Skin epidermis (tissue), 12 donors: ENCODE measurements around the gene ATOSA.

Experiments used
- H3K27ac ChIP-seq, 21 experiments: fragments of 200-600 bp; sonication (generic) in 11 of 21; one replicate each; pipeline ENCODE4 v1.5.0; 2020; ENCODE audit warnings: mild to moderate bottlenecking in 3 of 21, inconsistent platforms in 2 of 21, moderate library complexity in 2 of 21
- H3K4me3 ChIP-seq, 7 experiments: fragments of 200-600 bp; sonication (generic) in 2 of 7; one replicate each; pipeline ENCODE4 v1.5.0; 2020; ENCODE audit warnings: inconsistent platforms in 2 of 7, mild to moderate bottlenecking in 2 of 7, moderate library complexity in 1 of 7

The ATOSA gene, protein sequence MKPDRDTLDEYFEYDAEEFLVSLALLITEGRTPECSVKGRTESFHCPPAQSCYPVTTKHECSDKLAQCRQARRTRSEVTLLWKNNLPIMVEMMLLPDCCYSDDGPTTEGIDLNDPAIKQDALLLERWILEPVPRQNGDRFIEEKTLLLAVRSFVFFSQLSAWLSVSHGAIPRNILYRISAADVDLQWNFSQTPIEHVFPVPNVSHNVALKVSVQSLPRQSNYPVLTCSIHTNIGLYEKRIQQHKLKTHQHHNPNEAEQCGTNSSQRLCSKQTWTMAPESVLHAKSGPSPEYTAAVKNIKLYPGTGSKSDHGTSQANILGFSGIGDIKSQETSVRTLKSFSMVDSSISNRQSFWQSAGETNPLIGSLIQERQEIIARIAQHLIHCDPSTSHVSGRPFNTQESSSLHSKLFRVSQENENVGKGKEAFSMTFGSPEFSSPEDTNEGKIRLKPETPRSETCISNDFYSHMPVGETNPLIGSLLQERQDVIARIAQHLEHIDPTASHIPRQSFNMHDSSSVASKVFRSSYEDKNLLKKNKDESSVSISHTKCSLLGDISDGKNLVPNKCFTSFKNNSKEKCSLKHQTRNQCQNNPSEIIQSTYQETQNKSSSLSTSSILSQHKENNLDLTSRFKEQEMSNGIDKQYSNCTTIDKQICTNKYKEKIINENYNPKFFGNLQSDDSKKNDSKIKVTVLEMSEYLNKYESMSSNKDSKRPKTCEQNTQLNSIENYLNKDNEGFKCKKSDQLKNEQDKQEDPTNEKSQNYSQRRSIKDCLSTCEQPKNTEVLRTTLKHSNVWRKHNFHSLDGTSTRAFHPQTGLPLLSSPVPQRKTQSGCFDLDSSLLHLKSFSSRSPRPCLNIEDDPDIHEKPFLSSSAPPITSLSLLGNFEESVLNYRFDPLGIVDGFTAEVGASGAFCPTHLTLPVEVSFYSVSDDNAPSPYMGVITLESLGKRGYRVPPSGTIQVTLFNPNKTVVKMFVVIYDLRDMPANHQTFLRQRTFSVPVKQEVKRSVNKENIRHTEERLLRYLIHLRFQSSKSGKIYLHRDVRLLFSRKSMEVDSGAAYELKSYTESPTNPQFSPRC

GRCh38 chr15:52679232-52680040 lies at the start of gene ATOSA:
ATOSA (minus strand) TSS chr15:52679388; CDS start chr15:52678021, 1,367 bp downstream.
- H3K27ac ChIP-seq, result peak within 1 kb of the TSS; percentile 83 to 100 (median 96)
- peak within 1 kb of the TSS; percentile 57 to 98 (median 88) for H3K4me3 ChIP-seq

GRCh38 chr15:52728899-52729298 lies 49.7 kb upstream of the ATOSA start:
- H3K27ac ChIP-seq, result peak overlapping the region in 2 of 21 experiments; percentile 8 to 55
- H3K4me3 ChIP-seq, result no peak overlapping the region

DNA sequence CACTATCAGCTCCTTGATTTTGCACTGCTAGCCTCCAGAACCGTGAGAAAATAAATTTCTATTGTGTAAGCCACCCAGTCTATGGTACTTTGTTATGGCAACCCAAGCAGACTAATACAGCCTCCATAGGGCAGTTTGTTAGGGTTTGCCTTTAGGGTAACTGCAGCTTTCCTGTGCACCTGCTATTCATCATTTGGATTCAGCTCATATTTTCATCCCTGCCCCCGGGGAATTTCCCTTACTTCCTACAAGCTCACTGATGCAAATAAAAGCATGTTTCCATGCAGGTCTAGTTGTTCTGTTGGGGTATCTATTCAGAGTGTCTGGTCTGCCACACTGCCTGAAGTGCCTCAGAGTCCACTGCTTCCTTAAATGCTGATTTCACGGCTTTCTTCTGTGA lies 48.6 kb upstream of the ATOSA start:
- Histone ChIP-seq H3K4me3 (no peak overlapping the region), H3K27ac (no peak overlapping the region)

GRCh38 chr15:52726195-52726594 lies 47.0 kb upstream of the ATOSA start:
- Histone ChIP-seq H3K27ac (no peak overlapping the region), H3K4me3 (no peak overlapping the region)

DNA sequence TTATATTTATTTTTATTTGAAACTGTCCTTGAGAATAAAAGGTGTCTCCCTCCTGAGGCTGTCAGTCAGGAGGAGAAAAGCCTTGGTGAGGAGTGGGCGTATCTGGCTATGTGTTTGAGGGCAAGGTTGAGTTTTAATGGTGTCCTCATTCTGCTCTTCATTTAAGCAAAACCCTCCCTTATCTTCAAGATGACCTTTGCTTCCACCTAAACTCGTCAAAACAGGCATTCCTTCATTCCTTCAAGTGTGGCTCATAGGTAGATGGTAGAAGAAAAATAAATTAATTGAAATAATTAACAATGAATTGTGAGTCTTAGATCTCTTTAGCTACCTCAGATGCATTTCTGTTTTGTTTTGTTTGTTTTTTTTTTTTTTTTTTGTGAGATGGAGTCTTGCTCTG lies 39.4 kb upstream of the ATOSA start:
- no peak overlapping the region for H3K27ac ChIP-seq
- H3K4me3 ChIP-seq, result no peak overlapping the region

DNA sequence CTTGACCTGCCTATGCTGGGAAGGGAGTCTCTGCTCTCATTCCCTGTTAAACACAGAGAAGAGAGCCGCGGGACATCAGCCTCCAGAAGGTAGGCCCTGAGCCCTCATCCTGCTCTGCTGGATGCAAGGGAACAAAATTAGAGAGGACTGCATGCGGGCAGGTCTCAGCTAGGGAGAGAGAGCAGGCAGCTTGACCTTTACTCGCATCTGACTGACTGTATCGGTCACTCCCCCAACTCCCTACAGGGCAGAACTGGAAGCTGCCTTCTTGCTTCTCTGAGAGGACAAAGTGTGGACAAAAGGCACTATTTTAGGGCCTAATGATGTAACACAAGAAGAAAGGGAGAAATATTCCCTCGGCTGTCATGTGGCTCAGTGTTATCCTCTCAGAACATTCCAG lies 38.7 kb upstream of the ATOSA start:
- H3K4me3 ChIP-seq, result no peak overlapping the region
- no peak overlapping the region for H3K27ac ChIP-seq

DNA sequence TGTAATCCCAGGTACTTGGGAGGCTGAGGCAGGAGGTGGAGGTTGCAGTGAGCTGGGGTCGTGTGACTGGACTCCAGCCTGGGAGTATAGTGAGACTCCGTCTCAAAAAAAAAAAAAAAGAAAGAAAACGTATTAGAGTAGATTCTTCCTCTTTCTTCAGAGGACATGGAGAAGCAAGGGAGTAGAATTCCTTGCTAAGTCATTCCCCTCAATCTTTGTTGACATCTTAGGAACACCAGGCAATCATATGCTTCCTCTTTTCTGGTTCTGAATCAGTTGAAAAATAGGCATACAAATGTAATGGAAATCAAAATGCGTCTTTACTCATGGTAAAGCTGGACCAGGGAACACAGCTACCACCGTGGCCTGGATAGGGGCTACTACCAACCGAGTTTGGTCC lies 38.3 kb upstream of the ATOSA start:
- no peak overlapping the region for H3K4me3 ChIP-seq
- H3K27ac ChIP-seq, result no peak overlapping the region

DNA sequence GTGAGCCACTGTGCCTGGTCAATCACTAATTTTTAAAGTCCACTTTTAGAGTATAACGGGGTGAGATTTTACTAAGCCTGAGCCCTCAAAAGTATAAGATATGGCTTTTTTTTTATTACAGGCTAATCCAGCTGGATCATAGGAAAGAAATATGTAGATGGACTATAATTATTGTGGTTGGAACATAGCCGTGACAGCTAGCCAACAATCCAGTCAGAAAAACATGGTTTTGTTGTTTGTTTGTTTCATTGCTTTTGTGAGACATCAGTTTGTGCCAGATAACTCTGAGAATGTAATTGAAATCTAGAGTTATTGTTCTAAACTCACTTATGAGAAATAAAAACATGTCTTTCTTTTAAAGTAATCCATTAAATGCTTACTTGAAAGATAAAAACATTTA lies 37.3 kb upstream of the ATOSA start:
- no peak overlapping the region for H3K4me3 ChIP-seq
- no peak overlapping the region for H3K27ac ChIP-seq

DNA sequence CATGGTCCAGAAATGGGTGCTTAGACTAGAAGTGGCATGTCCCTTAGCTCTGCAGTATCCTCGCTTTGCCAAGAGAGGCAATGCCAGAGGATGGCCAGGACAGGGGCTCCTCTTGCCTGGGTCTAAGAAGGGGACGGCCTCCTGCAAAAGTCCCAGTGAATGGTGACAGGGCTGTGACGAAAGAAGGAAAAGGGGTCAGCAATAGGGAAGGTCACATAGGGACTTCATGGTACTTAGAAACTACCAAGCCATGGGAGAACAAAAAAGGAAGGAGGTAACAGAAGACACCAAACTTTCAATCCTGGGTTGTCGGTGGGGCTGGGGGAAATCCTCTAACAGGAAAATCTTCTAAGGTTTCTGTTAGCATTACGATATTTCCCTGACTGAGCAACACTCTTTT lies 36.2 kb upstream of the ATOSA start:
- Histone ChIP-seq H3K4me3 (no peak overlapping the region), H3K27ac (no peak overlapping the region)

- no peak overlapping the region for H3K27ac ChIP-seq
- no peak overlapping the region for H3K4me3 ChIP-seq
These were observed 35.8 kb upstream of the ATOSA start for GRCh38 chr15:52714968-52715367.

- Histone ChIP-seq H3K27ac (peak overlapping the region in 2 of 21 experiments; percentile 56 to 77), H3K4me3 (no peak overlapping the region)
These were observed 31.7 kb upstream of the ATOSA start for GRCh38 chr15:52710708-52711389.

DNA sequence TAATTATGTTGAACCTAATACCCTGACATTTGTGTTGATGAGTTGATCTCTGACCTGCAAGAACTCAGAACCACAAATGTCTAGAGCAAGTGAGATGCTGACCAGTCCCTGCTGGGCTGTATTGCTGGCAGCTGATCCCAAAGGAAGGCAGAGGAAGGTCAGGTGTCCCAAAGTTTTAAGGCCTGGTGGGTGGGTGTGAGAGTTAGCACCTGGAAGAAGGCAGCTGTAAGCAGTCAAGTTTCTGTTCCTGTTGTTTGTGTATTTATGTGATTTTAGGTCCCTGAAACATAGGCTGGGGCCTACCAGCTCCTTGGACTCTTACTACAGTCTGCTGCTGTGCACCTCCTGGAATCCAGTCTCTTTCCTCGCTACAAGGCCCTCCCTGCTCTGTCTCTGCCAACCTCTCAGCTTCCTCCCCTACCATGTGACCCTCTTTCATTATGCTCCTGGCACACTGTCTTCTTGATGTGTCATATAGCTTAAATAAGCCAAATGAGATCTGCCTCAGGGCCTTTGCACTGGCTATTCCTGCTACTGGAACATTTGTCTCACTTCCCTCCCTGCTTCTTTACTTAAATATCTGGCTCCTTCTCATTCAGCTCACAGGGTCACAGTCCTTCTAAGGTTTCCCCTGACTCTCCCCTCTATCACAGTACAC lies 31.0 kb upstream of the ATOSA start:
- Histone ChIP-seq H3K4me3 (no peak overlapping the region), H3K27ac (peak overlapping the region in 11 of 21 experiments; percentile 27 to 77 (median 62))

GRCh38 chr15:52709187-52709981 lies 30.2 kb upstream of the ATOSA start:
- H3K4me3 ChIP-seq, result peak overlapping the region in 2 of 7 experiments; percentile 2 to 32
- peak overlapping the region in 7 of 21 experiments; percentile 27 to 77 (median 73) for H3K27ac ChIP-seq

GRCh38 chr15:52706091-52706490 lies 26.9 kb upstream of the ATOSA start:
- H3K27ac ChIP-seq, result no peak overlapping the region
- H3K4me3 ChIP-seq, result no peak overlapping the region

GRCh38 chr15:52702390-52702789 lies 23.2 kb upstream of the ATOSA start:
- Histone ChIP-seq H3K4me3 (no peak overlapping the region), H3K27ac (no peak overlapping the region)

DNA sequence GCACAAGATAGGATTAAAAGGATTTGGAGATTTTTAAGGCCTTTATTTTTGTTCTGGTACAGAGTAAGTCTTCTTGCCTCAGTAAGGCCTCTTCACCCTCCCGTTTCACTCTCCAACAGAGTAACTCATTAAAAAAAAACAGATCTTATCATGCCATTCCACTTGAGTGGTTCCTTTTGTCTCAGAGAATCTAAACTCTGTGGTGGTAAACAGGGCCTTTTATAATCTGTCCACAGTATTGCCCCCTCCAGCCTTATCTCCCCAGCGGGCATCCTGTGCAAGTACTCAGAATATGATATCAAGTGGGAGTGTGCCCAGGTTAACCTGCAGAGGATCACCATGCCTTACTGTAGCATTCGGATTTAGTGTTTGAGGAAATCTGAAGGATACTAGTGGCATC lies 20.3 kb upstream of the ATOSA start:
- H3K4me3 ChIP-seq, result no peak overlapping the region
- H3K27ac ChIP-seq, result no peak overlapping the region

DNA sequence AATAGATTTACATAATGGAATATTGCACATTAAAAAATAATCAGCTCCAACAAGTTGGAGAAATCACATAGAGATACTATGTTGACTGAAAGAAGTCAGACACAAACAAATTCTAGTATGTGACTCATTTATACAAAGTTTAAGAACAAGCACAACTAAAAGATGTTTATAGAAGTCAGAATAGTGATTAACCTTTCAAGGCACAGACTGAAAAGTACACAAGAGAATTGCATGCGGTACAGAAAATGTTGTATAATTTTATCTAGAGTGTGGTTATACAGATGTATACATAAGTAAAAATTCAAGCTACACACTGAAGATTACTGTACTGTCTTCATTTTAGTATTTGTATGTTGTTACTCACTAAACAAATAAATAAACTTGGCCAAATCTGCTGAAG lies 19.3 kb upstream of the ATOSA start:
- no peak overlapping the region for H3K4me3 ChIP-seq
- H3K27ac ChIP-seq, result no peak overlapping the region

GRCh38 chr15:52697051-52697450 lies 17.9 kb upstream of the ATOSA start:
- Histone ChIP-seq H3K4me3 (no peak overlapping the region), H3K27ac (no peak overlapping the region)
